H9 (cell line): ENCODE results near the gene EFCAB11. TPM values are rescaled to one million over a fixed set of nuclear protein-coding genes. Genes with fewer than 3 reads are reported as not detected.

ENCODE experiments used
- DNase-seq: peaks from one replicate; pipeline ENCODE4 v3.0.0-alpha.2; 2017
- H2AFZ ChIP-seq: one replicate; pipeline ENCODE4 v1.6.1; 2013; ENCODE audit warnings: mild to moderate bottlenecking, low read length, control low read depth, moderate library complexity
- H2AK5ac ChIP-seq: 2 replicates; pipeline ENCODE4 v1.6.1; 2013; ENCODE audit warnings: low read length, control low read depth, mixed read lengths; ENCODE audit not compliant: insufficient read length
- H2BK120ac ChIP-seq: one replicate; pipeline ENCODE4 v1.6.1; 2013; ENCODE audit warnings: low read depth, mild to moderate bottlenecking, low read length, control low read depth, inconsistent platforms; ENCODE audit not compliant: poor library complexity, severe bottlenecking
- H2BK12ac ChIP-seq: 2 replicates; pipeline ENCODE4 v1.6.1; 2013; ENCODE audit warnings: low read length, control low read depth, mixed read lengths, low read depth; ENCODE audit not compliant: insufficient read length
- H2BK15ac ChIP-seq: 2 replicates; pipeline ENCODE4 v1.6.1; 2013; ENCODE audit warnings: low read depth, low read length, control low read depth
- H2BK20ac ChIP-seq: one replicate; pipeline ENCODE4 v1.6.1; 2013; ENCODE audit warnings: low read depth, mild to moderate bottlenecking, low read length, control low read depth, inconsistent platforms; ENCODE audit not compliant: poor library complexity, severe bottlenecking
- H2BK5ac ChIP-seq: 2 replicates; pipeline ENCODE4 v1.6.1; 2013; ENCODE audit warnings: low read length, control low read depth, mixed read lengths; ENCODE audit not compliant: insufficient read length
- H3K14ac ChIP-seq: 2 replicates; pipeline ENCODE4 v1.6.1; 2013; ENCODE audit warnings: low read length, control low read depth; ENCODE audit not compliant: insufficient read depth
- H3K18ac ChIP-seq: 2 replicates; pipeline ENCODE4 v1.6.1; 2013; ENCODE audit warnings: low read depth, mild to moderate bottlenecking, mixed read lengths, low read length, control low read depth; ENCODE audit not compliant: insufficient read length
- H3K23ac ChIP-seq: 2 replicates; pipeline ENCODE4 v1.6.1; 2013; ENCODE audit warnings: low read length, control low read depth, mixed read lengths, low read depth; ENCODE audit not compliant: insufficient read length
- H3K23me2 ChIP-seq: 2 replicates; pipeline ENCODE4 v1.6.1; 2013; ENCODE audit warnings: low read depth, mild to moderate bottlenecking, mixed read lengths, low read length, control low read depth; ENCODE audit not compliant: insufficient read length, poor library complexity, severe bottlenecking
- H3K27ac ChIP-seq: 2 replicates; pipeline ENCODE4 v1.5.1; 2013; ENCODE audit warnings: low read length, control low read depth, mixed read lengths, low read depth; ENCODE audit not compliant: insufficient read length
- H3K27me3 ChIP-seq: 2 replicates; pipeline ENCODE4 v1.6.1; 2013; ENCODE audit warnings: low read length, control low read depth, inconsistent platforms; ENCODE audit not compliant: insufficient read depth
- H3K4ac ChIP-seq: 2 replicates; pipeline ENCODE4 v1.6.1; 2013; ENCODE audit warnings: low read depth, mild to moderate bottlenecking, control low read depth, inconsistent platforms, low read length, moderate library complexity
- H3K4me1 ChIP-seq: 2 replicates; pipeline ENCODE4 v1.6.1; 2013; ENCODE audit warnings: low read length, control low read depth, inconsistent platforms; ENCODE audit not compliant: insufficient read depth
- H3K4me2 ChIP-seq: 2 replicates; pipeline ENCODE4 v1.6.1; 2013; ENCODE audit warnings: low read length, control low read depth, mixed read lengths; ENCODE audit not compliant: insufficient read length, insufficient read depth
- H3K56ac ChIP-seq: 2 replicates; pipeline ENCODE4 v1.6.1; 2013; ENCODE audit warnings: low read depth, mild to moderate bottlenecking, mixed read lengths, low read length, control low read depth; ENCODE audit not compliant: insufficient read length
- H3K79me1 ChIP-seq: 2 replicates; pipeline ENCODE4 v1.6.1; 2013; ENCODE audit warnings: low read depth, mild to moderate bottlenecking, moderate library complexity, low read length, control low read depth, inconsistent platforms; ENCODE audit not compliant: insufficient read depth, poor library complexity, severe bottlenecking
- H3K79me2 ChIP-seq: 2 replicates; pipeline ENCODE4 v1.6.1; 2013; ENCODE audit warnings: low read length, control low read depth, inconsistent platforms; ENCODE audit not compliant: insufficient read depth
- H3K9ac ChIP-seq: 2 replicates; pipeline ENCODE4 v1.6.1; 2013; ENCODE audit warnings: low read length, control low read depth, mixed read lengths; ENCODE audit not compliant: insufficient read length; ENCODE audit errors: extremely low read depth
- H3K9me3 ChIP-seq: one replicate; pipeline ENCODE4 v1.6.1; 2013; ENCODE audit warnings: low read depth, low read length, inconsistent platforms; ENCODE audit not compliant: control insufficient read depth
- H3T11ph ChIP-seq: one replicate; pipeline ENCODE4 v1.6.1; 2013; ENCODE audit warnings: mild to moderate bottlenecking, low read length, control low read depth, inconsistent platforms
- H4K20me1 ChIP-seq: one replicate; pipeline ENCODE4 v1.6.1; 2013; ENCODE audit not compliant: control insufficient read depth, insufficient read length, insufficient read depth
- H4K5ac ChIP-seq: 2 replicates; pipeline ENCODE4 v1.6.1; 2013; ENCODE audit warnings: low read depth, mild to moderate bottlenecking, mixed read lengths, low read length, control low read depth; ENCODE audit not compliant: insufficient read length
- H4K8ac ChIP-seq: replicated peaks from 2 replicates; pipeline ENCODE4 v1.6.1; 2013; ENCODE audit warnings: low read length, control low read depth, mixed read lengths, low read depth; ENCODE audit not compliant: insufficient read length
- H4K91ac ChIP-seq: 2 replicates; pipeline ENCODE4 v1.6.1; 2013; ENCODE audit warnings: low read depth, mild to moderate bottlenecking, moderate library complexity, mixed read lengths, low read length, control low read depth; ENCODE audit not compliant: insufficient read length
- H3K27ac Mint-ChIP-seq, 3 experiments: 2 replicates in 2 of 3; 3 replicates in 1 of 3; pipeline ENCODE4 v1.8.0; 2020 to 2021; ENCODE audit warnings: mixed read lengths in 3 of 3, mild to moderate bottlenecking in 1 of 3, moderate library complexity in 1 of 3
- H3K27me3 Mint-ChIP-seq: 2 replicates; pipeline ENCODE4 v1.8.0; 2021; ENCODE audit warnings: low read depth, mild to moderate bottlenecking, moderate library complexity, mixed read lengths
- H3K36me3 Mint-ChIP-seq, 3 experiments: 2 replicates in 2 of 3; 3 replicates in 1 of 3; pipeline ENCODE4 v1.8.0; 2020 to 2021; ENCODE audit warnings: low read depth in 3 of 3, mixed read lengths in 3 of 3; ENCODE audit not compliant: insufficient read depth in 1 of 3
- H3K4me1 Mint-ChIP-seq, 2 experiments: 2 replicates each; pipeline ENCODE4 v1.8.0; 2020; ENCODE audit warnings: mixed read lengths in 2 of 2
- H3K4me3 Mint-ChIP-seq, 2 experiments: 2 replicates in 1 of 2; 3 replicates in 1 of 2; pipeline ENCODE4 v1.8.0; 2020 to 2021; ENCODE audit warnings: mild to moderate bottlenecking in 2 of 2, mixed read lengths in 2 of 2, moderate library complexity in 1 of 2
- H3K9me3 Mint-ChIP-seq, 2 experiments: 2 replicates in 1 of 2; 3 replicates in 1 of 2; pipeline ENCODE4 v1.8.0; 2020; ENCODE audit warnings: mild to moderate bottlenecking in 2 of 2, mixed read lengths in 2 of 2, moderate library complexity in 1 of 2
- CTCF ChIP-seq: fragments of 200-600 bp; sonication (generic); conservative IDR thresholded peaks from 3 replicates; pipeline ENCODE4 v1.8.0; 2021; ENCODE audit warnings: antibody characterized with exemption, mild to moderate bottlenecking
- WGBS: extraction: QIAGEN DNeasy Blood & Tissue Kit; methylation state at CpG from one replicate; pipeline ENCODE4 v1.1.7; 2013; ENCODE audit warnings: missing lambda C conversion rate, low lambda C conversion rate, mixed read lengths; ENCODE audit not compliant: insufficient read length; ENCODE audit errors: extremely low coverage; 5-methylcytosine and 5-hydroxymethylcytosine counted together
- total RNA-seq: library from RNA; stranded (reverse); gene quantifications from 2 replicates; pipeline ENCODE4 v1.2.1, GENCODE V29; 2021

EFCAB11 gene
- total RNA-seq, 1 experiment from 2014 or later, result 17.4 TPM

- H2AK5ac ChIP-seq, result no peak overlapping the region
- H3K27ac Mint-ChIP-seq, result no peak overlapping the region
- H3K23ac ChIP-seq, result no peak overlapping the region
- no peak overlapping the region for H2BK15ac ChIP-seq
- no peak overlapping the region for H3K4me2 ChIP-seq
- no peak overlapping the region for H3K27ac ChIP-seq
- H3K79me1 ChIP-seq, result no peaks in the 10 kb centered on the region
- TF ChIP-seq CTCF, result no peak
- H3K9ac ChIP-seq, result no peak overlapping the region
- no peak overlapping the region for H4K91ac ChIP-seq
- H3K4me1 Mint-ChIP-seq, result no peaks in the 10 kb centered on the region
- no peak overlapping the region for H3K4ac ChIP-seq
- no peaks in the 10 kb centered on the region for H4K20me1 ChIP-seq
- H3K56ac ChIP-seq, result no peak overlapping the region
- DNase-seq, result no peak
- H3K27me3 ChIP-seq, result no peaks in the 10 kb centered on the region
- H3T11ph ChIP-seq, result no peak overlapping the region
- no peak overlapping the region for H2AFZ ChIP-seq
- H4K8ac ChIP-seq, result no peak overlapping the region
- no peaks in the 10 kb centered on the region for H3K4me1 ChIP-seq
- no peak overlapping the region for H2BK12ac ChIP-seq
- no peaks in the 10 kb centered on the region for H3K9me3 Mint-ChIP-seq
- no peak overlapping the region for H4K5ac ChIP-seq
- no peak overlapping the region for H2BK120ac ChIP-seq
- WGBS, result no CpG with 5 or more reads among the region's 3 CpGs
- no peaks in the 10 kb centered on the region for H3K9me3 ChIP-seq
- no peak overlapping the region for H3K18ac ChIP-seq
- H3K23me2 ChIP-seq, result no peaks in the 10 kb centered on the region
- no peaks in the 10 kb centered on the region for H3K79me2 ChIP-seq
- H3K4me3 Mint-ChIP-seq, result no peak overlapping the region
- no peak overlapping the region for H2BK20ac ChIP-seq
- no peaks in the 10 kb centered on the region for H3K27me3 Mint-ChIP-seq
- H3K36me3 Mint-ChIP-seq, result no peaks in the 10 kb centered on the region
- no peak overlapping the region for H3K14ac ChIP-seq
- no peak overlapping the region for H2BK5ac ChIP-seq
These were observed 153.4 kb downstream of the EFCAB11 start for GRCh38 chr14:89801136-89801535.
